ENCODE measurements around the gene SYNCRIP.

DNA sequence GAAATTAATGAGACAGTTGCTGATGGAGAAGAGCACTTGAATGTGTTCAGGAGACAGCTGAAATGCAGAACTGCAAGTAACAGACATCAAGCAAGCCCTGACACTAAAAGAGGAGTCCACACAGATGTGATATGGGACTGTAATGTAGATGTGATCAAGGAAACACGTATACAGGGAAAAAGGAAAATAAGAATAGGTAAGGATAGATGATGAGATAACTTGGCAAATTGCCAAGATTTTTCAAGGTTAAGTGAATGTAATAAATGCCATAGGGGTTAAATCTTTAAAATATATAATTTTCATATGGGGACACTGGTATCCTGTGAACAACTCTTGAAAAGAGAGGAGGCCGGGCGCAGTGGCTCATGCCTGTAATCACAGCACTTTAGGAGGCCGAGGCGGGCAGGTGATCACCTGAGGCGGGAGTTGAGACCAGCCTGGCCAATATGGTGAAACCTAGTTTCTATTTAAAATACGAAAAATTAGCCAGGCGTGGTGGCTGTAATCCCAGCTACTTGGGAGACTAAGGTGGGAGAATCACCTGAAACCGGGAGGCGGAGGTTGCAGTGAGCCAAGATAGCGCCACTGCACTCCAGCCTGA lies 41.9 kb downstream of the SYNCRIP start:
- TF ChIP-seq, protein P1, sequence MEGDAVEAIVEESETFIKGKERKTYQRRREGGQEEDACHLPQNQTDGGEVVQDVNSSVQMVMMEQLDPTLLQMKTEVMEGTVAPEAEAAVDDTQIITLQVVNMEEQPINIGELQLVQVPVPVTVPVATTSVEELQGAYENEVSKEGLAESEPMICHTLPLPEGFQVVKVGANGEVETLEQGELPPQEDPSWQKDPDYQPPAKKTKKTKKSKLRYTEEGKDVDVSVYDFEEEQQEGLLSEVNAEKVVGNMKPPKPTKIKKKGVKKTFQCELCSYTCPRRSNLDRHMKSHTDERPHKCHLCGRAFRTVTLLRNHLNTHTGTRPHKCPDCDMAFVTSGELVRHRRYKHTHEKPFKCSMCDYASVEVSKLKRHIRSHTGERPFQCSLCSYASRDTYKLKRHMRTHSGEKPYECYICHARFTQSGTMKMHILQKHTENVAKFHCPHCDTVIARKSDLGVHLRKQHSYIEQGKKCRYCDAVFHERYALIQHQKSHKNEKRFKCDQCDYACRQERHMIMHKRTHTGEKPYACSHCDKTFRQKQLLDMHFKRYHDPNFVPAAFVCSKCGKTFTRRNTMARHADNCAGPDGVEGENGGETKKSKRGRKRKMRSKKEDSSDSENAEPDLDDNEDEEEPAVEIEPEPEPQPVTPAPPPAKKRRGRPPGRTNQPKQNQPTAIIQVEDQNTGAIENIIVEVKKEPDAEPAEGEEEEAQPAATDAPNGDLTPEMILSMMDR (conservative IDR thresholded peaks at IDR 0.05), result no peak
- TF ChIP-seq ZFX (IDR thresholded peaks at IDR 0.05), result no peak

All from C4-2B (cell line).